NCI-H2081 (cell line): ENCODE data around the gene U2AF1L4.
A peak's percentile ranks its signal among the peaks of the same experiment; 100 is the strongest.
"Not testable (repeated sequence)": the region's sequence is repeated elsewhere in the genome, so short reads cannot be mapped to it uniquely, and the experiment has no call there.

Experiments used
- DNase-seq, 2 experiments: peaks; one replicate each; lab custom pipeline; 2025; lab: John Stamatoyannopoulos, UW

U2AF1L4 gene

DNA sequence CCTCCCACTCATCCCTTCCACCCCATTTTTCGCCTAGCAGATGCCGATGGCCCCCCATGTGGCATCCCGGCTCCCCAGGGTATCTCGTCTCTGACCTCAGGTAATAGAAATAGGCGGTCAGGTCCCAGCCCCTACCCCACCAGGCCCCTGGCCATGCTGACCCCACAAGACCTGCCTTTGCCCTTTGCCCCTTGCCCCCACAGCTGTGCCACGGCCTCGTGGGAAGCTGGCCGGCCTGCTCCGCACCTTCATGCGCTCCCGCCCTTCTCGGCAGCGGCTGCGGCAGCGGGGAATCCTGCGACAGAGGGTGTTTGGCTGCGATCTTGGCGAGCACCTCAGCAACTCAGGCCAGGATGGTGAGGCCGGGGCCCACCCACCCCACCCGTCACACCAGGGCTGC is 35.5 kb upstream of the U2AF1L4 start:
- no peak for DNase-seq

DNA sequence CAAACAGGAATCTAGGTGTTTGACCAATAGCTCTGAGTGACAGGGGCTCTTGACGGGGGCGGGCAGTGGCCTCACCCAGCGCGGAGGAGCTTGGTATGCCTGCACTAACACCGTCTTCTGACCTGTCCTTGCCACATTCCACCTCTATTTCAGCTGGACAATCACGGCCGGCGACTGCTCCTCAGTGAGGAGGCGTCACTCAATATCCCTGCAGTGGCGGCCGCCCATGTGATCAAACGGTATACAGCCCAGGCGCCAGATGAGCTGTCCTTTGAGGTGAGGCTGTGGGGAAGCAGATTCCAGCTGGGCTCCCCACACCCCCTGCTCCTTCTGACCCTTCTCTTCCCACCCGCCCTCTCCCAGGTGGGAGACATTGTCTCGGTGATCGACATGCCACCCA is 34.8 kb upstream of the U2AF1L4 start:
- no peak for DNase-seq

- no peak for DNase-seq
These were observed 33.8 kb upstream of the U2AF1L4 start for GRCh38 chr19:35779033-35779432.

DNA sequence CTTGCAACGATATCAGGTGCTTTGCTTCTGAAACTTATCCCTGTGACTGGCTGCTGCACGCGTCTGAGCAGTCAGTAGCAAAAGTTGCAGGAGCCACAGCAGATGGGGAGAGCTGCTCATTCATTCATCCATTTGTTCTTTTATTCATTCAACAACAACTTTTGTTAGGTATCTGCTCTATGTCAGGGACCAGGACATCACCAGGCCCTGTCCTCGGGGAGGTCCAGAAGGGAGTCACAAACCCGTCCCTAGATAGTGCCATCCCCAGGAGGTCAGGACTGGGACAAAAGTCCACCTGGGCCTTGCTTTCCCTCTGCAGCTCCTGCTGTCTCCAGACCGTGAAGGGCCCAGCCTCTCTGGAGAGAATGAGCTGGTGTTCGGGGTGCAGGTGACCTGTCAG is 32.7 kb upstream of the U2AF1L4 start:
- no peak for DNase-seq

- DNase-seq, result no peak
These were observed 32.0 kb upstream of the U2AF1L4 start for GRCh38 chr19:35777086-35777841.

DNA sequence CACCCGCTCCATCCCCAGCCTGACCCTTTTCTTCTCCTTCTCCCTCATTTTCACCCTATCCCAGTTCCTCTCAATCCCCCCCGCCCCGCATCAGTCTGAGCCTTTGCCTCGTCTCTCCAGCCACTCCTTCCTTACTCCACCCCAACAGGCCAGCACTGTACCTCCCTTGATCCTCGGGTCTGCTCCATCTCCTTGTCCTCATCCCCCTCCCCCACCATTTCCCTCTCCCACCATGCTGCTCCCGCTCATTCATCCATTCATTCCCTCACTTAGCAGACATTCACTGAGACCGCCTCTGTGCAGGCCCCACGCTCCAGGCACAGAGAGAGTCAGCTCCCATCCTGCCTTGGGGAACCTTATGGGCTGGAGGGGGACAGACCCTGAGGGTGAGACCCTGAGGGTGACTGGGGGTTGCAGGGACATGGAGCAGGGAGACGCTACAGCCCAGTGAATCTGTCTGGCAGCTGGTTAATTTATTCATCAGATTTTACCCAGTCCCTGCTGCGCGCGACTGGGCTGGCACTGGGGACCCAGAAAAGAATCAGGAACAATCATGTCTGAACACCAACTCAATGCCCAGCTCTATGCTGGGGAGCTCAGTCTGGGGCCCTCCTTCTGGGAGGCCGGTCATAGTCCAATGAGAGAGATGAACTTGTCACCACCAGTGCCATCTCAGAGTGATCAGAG is 31.0 kb upstream of the U2AF1L4 start:
- no peak for DNase-seq

DNA sequence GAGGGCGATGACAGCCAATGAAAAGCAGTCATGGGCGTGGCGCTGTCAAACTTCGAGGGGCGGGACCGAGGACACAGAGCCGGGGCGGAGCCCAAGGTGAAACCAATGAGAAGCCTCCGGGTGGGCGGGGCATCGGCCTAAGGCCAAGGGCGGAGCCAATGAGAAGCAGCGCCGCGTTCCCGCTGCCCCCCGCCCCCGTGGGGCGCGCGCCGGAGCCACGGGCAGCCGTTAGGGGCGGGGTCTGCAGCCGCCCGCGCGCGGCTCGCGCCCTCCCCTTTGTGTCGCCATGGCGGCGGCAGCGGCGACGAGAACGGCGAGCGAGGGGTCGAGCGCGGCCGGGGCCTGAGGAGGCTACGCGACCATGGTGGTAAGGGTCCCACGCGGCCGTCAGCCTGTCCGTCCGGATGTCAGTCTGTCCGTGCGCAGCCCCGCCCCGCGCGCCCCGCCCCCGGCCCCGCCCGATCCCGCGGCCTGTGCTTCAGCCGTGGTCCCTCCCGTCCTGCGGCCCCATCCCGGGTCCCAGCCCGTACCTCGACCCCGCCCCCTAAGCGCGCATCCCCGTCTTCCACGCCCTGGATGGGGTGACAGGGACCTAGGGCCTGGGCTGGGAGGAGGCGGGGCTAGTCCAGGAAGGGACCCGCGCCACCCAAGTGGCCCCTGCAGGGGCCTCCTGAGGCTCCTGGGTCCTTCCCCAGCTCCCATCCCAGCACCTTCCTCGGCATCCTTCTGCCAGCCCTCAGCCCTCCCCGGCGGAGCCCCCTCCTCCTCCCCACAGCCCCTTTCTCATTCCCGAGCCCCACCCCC is 30.3 kb upstream of the U2AF1L4 start, which contains the start of gene ARHGAP33:
TSS of gene ARHGAP33 (plus strand) at position 267 of the 804 bp plus-strand sequence. CDS start at position 362, 95 bp downstream.
- DNase-seq, result peak; percentile 98 to 99

- DNase-seq, result no peak
These were observed 29.8 kb upstream of the U2AF1L4 start for GRCh38 chr19:35775046-35775297.

- peak in 1 of 2 experiments; percentile 13 for DNase-seq
These were observed 29.2 kb upstream of the U2AF1L4 start for GRCh38 chr19:35774274-35775045.

DNA sequence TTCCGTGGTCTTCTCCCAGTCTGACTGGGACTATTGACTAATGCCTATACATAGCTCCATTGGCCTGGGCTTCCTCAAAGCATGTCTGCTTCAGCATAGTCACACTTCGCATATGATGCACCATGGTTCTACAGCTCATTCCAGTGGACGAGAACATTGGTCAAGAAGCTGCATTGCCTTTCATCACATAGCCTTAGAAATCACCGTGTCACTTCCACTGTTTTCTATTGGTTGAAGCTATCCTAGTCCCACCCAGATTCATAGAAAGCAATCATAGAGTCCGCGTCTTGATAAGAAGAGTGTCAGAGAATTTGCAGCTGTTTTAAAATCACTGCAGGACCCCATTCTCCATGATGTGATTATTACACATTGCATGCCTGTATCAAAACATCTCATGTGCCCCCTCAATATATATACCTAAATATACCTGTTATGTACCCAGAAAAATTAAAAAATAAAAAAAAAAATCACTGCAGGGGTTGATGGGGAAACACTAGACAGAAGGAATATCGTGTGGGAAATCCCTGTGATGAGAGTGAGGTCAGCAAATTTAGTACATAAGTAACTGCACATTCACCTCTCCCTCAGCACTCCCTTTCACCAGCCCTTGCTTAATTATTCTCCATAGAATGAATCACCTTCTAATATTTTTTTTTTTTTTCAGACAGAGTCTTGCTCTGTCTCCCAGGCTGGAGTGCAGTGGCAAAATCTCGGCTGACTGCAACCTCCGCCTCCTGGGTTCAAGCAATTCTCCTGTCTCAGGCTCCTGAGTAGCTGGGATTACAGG is 28.0 kb upstream of the U2AF1L4 start:
- DNase-seq, result no peak

DNA sequence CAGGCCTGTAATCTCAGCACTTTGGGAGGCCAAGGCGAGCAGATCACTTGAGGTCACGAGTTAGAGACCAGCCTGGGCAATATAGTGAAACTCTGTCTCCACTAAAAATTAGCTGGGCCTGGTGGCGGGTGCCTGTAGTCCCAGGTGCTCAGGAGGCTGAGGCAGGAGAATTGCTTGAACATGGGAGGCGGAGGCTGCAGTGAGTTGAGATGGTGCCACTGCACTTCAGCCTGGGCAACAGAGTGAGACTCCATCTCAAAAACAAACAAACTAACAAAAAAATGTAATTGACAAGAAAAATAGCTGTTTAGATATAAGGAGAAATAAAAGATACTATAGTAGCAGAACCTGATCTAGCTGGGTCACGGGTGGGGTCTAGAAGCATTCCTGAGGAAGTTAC is 27.1 kb upstream of the U2AF1L4 start:
- not testable (repeated sequence) for DNase-seq

DNA sequence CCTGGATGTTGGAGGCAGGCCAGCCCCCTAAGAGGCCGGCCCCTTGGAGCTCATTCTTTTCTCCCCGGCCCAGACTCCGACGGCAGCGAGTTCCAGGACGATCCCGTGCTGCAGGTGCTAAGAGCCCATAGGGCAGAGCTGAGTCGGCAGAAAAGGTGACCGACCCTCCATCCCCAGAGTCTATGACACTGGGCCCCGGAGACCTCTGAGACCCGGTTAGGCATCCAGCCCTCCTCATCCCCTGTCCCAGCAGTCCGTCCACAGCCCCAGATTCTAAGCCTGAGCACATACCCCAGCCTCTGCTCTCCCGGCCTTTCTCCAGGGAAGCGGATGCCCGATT is 22.8 kb upstream of the U2AF1L4 start:
- DNase-seq, result no peak

GRCh38 chr19:35767288-35768081 is 22.3 kb upstream of the U2AF1L4 start:
- no peak for DNase-seq

DNA sequence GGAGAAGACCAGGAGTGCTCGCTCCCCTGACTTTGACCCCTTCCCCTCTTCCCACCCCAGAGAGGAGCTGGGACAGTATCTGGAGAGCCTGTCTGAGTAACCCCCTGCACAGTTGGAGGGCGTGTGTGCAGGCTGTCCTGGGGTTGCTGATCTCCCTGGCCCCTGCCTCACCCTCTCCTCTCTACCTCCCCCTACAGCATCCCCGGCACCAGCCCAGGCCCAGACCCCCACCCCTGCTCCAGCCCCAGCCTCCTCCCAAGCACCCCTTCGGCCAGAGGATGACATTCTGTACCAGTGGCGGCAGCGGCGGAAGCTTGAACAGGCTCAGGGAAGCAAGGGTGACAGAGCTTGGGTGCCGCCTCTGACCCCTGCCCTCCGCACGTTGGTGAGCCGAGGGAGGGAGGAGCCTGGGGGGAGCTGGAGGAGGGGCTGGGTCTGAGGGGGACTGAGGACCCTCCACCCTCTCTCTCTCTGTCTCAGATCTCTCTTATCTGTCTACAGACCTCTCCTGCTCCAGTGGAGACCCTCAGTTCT is 21.4 kb upstream of the U2AF1L4 start:
- no peak for DNase-seq

- no peak for DNase-seq
These were observed 19.5 kb upstream of the U2AF1L4 start for GRCh38 chr19:35764432-35765315.

GRCh38 chr19:35760711-35761349 is 15.6 kb upstream of the U2AF1L4 start:
- no peak for DNase-seq

DNA sequence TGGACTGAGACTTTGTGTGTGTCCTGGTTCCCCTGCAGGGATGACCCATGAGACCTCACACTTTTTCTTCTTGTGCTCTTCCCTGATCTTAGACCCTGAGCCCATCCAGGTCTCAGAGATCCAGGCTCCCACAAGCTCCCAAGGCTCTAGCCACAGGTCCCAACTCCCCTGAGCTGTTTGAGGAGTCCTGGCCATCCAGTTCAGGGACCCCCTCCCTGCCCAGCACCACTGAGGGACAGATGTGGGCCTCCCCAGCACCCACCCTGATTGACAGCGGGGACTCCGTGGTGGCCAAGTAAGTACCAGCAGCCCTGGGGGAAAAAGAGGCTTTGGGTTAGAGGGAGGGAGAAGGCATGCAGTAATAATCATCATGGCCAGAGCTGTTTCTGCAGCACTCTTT is 14.5 kb upstream of the U2AF1L4 start:
- no peak for DNase-seq

- DNase-seq, result peak; percentile 98 to 99
These were observed 12.8 kb upstream of the U2AF1L4 start, which contains the start of gene PROSER3 for GRCh38 chr19:35757749-35758608. PROSER3 (plus strand) TSS chr19:35758176; CDS start chr19:35758216, 40 bp downstream.
